ENCODE measurements around the gene MGMT.

MGMT gene

GRCh38 chr10:129583831-129584230 lies 116.8 kb downstream of the MGMT start:
- Mint-ChIP-seq H3K4me1 (no peaks in the 10 kb centered on the region), H3K27me3 (no peaks in the 10 kb centered on the region), H3K4me3 (no peak overlapping the region), H3K36me3 (peaks cover 74% of the 10 kb centered on the region), H3K9me3 (peaks cover 25% of the 10 kb centered on the region), H3K27ac (no peak overlapping the region)
- no peak for ATAC-seq

GRCh38 chr10:129586898-129587443 lies 119.9 kb downstream of the MGMT start:
- Mint-ChIP-seq H3K36me3 (peaks cover 85% of the 10 kb centered on the region), H3K27me3 (no peaks in the 10 kb centered on the region), H3K27ac (no peak overlapping the region), H3K4me1 (no peaks in the 10 kb centered on the region), H3K4me3 (no peak overlapping the region), H3K9me3 (peaks cover 27% of the 10 kb centered on the region)
- ATAC-seq, result no peak

GRCh38 chr10:129589546-129589945 lies 122.5 kb downstream of the MGMT start:
- H3K4me1 Mint-ChIP-seq, result no peaks in the 10 kb centered on the region
- H3K27me3 Mint-ChIP-seq, result no peaks in the 10 kb centered on the region
- ATAC-seq, result no peak
- H3K36me3 Mint-ChIP-seq, result peaks cover 90% of the 10 kb centered on the region
- H3K27ac Mint-ChIP-seq, result no peak overlapping the region
- H3K9me3 Mint-ChIP-seq, result peaks cover 20% of the 10 kb centered on the region
- H3K4me3 Mint-ChIP-seq, result no peak overlapping the region

- H3K4me3 Mint-ChIP-seq, result no peak overlapping the region
- no peak overlapping the region for H3K27ac Mint-ChIP-seq
- no peaks in the 10 kb centered on the region for H3K4me1 Mint-ChIP-seq
- H3K9me3 Mint-ChIP-seq, result peaks cover 2% of the 10 kb centered on the region
- H3K36me3 Mint-ChIP-seq, result peaks cover 70% of the 10 kb centered on the region
- no peak for ATAC-seq
- no peaks in the 10 kb centered on the region for H3K27me3 Mint-ChIP-seq
These were observed 126.9 kb downstream of the MGMT start for GRCh38 chr10:129593953-129594352.

GRCh38 chr10:129594811-129595210 lies 127.8 kb downstream of the MGMT start:
- H3K4me3 Mint-ChIP-seq, result no peak overlapping the region
- H3K27me3 Mint-ChIP-seq, result no peaks in the 10 kb centered on the region
- peaks cover 61% of the 10 kb centered on the region for H3K36me3 Mint-ChIP-seq

GRCh38 chr10:129598413-129598812 lies 131.4 kb downstream of the MGMT start:
- peak overlapping the region; percentile 28 for H3K27ac Mint-ChIP-seq
- no peaks in the 10 kb centered on the region for H3K27me3 Mint-ChIP-seq
- ATAC-seq, result no peak
- H3K4me1 Mint-ChIP-seq, result peaks cover 15% of the 10 kb centered on the region
- H3K36me3 Mint-ChIP-seq, result peaks cover 35% of the 10 kb centered on the region
- no peaks in the 10 kb centered on the region for H3K9me3 Mint-ChIP-seq
- no peak overlapping the region for H3K4me3 Mint-ChIP-seq

More at GRCh38 chr10:129594811-129595210, 127.8 kb downstream of the MGMT start:
- Mint-ChIP-seq H3K9me3 (peaks cover 2% of the 10 kb centered on the region), H3K4me1 (no peaks in the 10 kb centered on the region), H3K27ac (no peak overlapping the region)
- ATAC-seq, result no peak

GRCh38 chr10:129599160-129599559 lies 132.1 kb downstream of the MGMT start:
- Mint-ChIP-seq H3K27me3 (no peaks in the 10 kb centered on the region), H3K27ac (peak overlapping the region; percentile 28), H3K4me3 (no peak overlapping the region), H3K9me3 (no peaks in the 10 kb centered on the region), H3K4me1 (peaks cover 20% of the 10 kb centered on the region), H3K36me3 (peaks cover 27% of the 10 kb centered on the region)
- ATAC-seq, result no peak

- H3K9me3 Mint-ChIP-seq, result no peaks in the 10 kb centered on the region
- no peaks in the 10 kb centered on the region for H3K27me3 Mint-ChIP-seq
- H3K36me3 Mint-ChIP-seq, result peaks cover 10% of the 10 kb centered on the region
- ATAC-seq, result peak; percentile 71
- peak overlapping the region; percentile 77 for H3K27ac Mint-ChIP-seq
- H3K4me1 Mint-ChIP-seq, result peaks cover 44% of the 10 kb centered on the region
- peak overlapping the region; percentile 26 for H3K4me3 Mint-ChIP-seq
These were observed 134.7 kb downstream of the MGMT start for GRCh38 chr10:129601737-129602136.

- no peaks in the 10 kb centered on the region for H3K27me3 Mint-ChIP-seq
- no peak overlapping the region for H3K4me3 Mint-ChIP-seq
- H3K36me3 Mint-ChIP-seq, result peaks cover 2% of the 10 kb centered on the region
- H3K9me3 Mint-ChIP-seq, result no peaks in the 10 kb centered on the region
- no peak overlapping the region for H3K27ac Mint-ChIP-seq
- H3K4me1 Mint-ChIP-seq, result peaks cover 50% of the 10 kb centered on the region
- no peak for ATAC-seq
These were observed 136.0 kb downstream of the MGMT start for GRCh38 chr10:129602938-129603535.

- no peaks in the 10 kb centered on the region for H3K9me3 Mint-ChIP-seq
- H3K4me1 Mint-ChIP-seq, result peaks cover 52% of the 10 kb centered on the region
- H3K27ac Mint-ChIP-seq, result peak overlapping the region; percentile 78
- peaks cover 3% of the 10 kb centered on the region for H3K36me3 Mint-ChIP-seq
- no peak overlapping the region for H3K4me3 Mint-ChIP-seq
- no peak for ATAC-seq
- H3K27me3 Mint-ChIP-seq, result no peaks in the 10 kb centered on the region
These were observed 137.4 kb downstream of the MGMT start for GRCh38 chr10:129604333-129605032.

- peak; percentile 64 for ATAC-seq
- Mint-ChIP-seq H3K36me3 (peaks cover 6% of the 10 kb centered on the region), H3K4me1 (peaks cover 54% of the 10 kb centered on the region)
These were observed 138.4 kb downstream of the MGMT start for GRCh38 chr10:129605266-129605985.

GRCh38 chr10:129605986-129606518 lies 139.0 kb downstream of the MGMT start:
- H3K27ac Mint-ChIP-seq, result peak overlapping the region; percentile 78
- H3K36me3 Mint-ChIP-seq, result peaks cover 13% of the 10 kb centered on the region
- H3K4me3 Mint-ChIP-seq, result peak overlapping the region; percentile 67

More at GRCh38 chr10:129605266-129605985, 138.4 kb downstream of the MGMT start:
- Mint-ChIP-seq H3K4me3 (peak overlapping the region; percentile 67), H3K9me3 (no peaks in the 10 kb centered on the region), H3K27ac (peak overlapping the region; percentile 78), H3K27me3 (no peaks in the 10 kb centered on the region)

GRCh38 chr10:129607607-129608109 lies 140.6 kb downstream of the MGMT start:
- H3K27ac Mint-ChIP-seq, result no peak overlapping the region
- H3K4me3 Mint-ChIP-seq, result no peak overlapping the region
- no peaks in the 10 kb centered on the region for H3K9me3 Mint-ChIP-seq
- H3K36me3 Mint-ChIP-seq, result peaks cover 16% of the 10 kb centered on the region
- ATAC-seq, result no peak
- H3K27me3 Mint-ChIP-seq, result no peaks in the 10 kb centered on the region
- H3K4me1 Mint-ChIP-seq, result peaks cover 39% of the 10 kb centered on the region

More at GRCh38 chr10:129605986-129606518, 139.0 kb downstream of the MGMT start:
- ATAC-seq, result peak; percentile 87
- Mint-ChIP-seq H3K27me3 (no peaks in the 10 kb centered on the region), H3K4me1 (peaks cover 54% of the 10 kb centered on the region), H3K9me3 (no peaks in the 10 kb centered on the region)

- H3K27me3 Mint-ChIP-seq, result no peaks in the 10 kb centered on the region
- no peak overlapping the region for H3K27ac Mint-ChIP-seq
- peaks cover 16% of the 10 kb centered on the region for H3K36me3 Mint-ChIP-seq
- no peaks in the 10 kb centered on the region for H3K9me3 Mint-ChIP-seq
- ATAC-seq, result no peak
- no peak overlapping the region for H3K4me3 Mint-ChIP-seq
- peaks cover 39% of the 10 kb centered on the region for H3K4me1 Mint-ChIP-seq
These were observed 141.6 kb downstream of the MGMT start for GRCh38 chr10:129608653-129609052.

- H3K9me3 Mint-ChIP-seq, result no peaks in the 10 kb centered on the region
- no peak overlapping the region for H3K27ac Mint-ChIP-seq
- ATAC-seq, result no peak
These were observed 142.5 kb downstream of the MGMT start for GRCh38 chr10:129609551-129609950.

More at GRCh38 chr10:129609551-129609950, 142.5 kb downstream of the MGMT start:
- H3K36me3 Mint-ChIP-seq, result peaks cover 23% of the 10 kb centered on the region
- H3K4me3 Mint-ChIP-seq, result no peak overlapping the region
- H3K4me1 Mint-ChIP-seq, result peaks cover 30% of the 10 kb centered on the region
- H3K27me3 Mint-ChIP-seq, result no peaks in the 10 kb centered on the region

All from stimulated activated memory B cell treated with anti-CD40 and anti-IgM and Interleukin-4, amounts not matched to agents 10 μg/mL and 1 μg/mL and 100 μg/mL, for 72 hours (primary cell).